Ishikawa (cell line): Measurements from ENCODE around the gene IDH3A.

Source experiments
- EP300 ChIP-seq: IDR thresholded peaks from 2 replicates; pipeline ENCODE4 v1.6.1; 2012; ENCODE audit warnings: borderline replicate concordance
- MAX ChIP-seq: IDR thresholded peaks from 2 replicates; pipeline ENCODE4 v1.6.1; 2012
- REST ChIP-seq: IDR thresholded peaks from 2 replicates; pipeline ENCODE4 v1.6.1; 2012; ENCODE audit warnings: low read depth, mild to moderate bottlenecking
- ZBTB7A ChIP-seq: IDR thresholded peaks from 2 replicates; pipeline ENCODE4 v1.6.1; 2012; ENCODE audit warnings: low read depth

- TF ChIP-seq MAX = no peak
- no peak for TF ChIP-seq REST
- no peak for TF ChIP-seq ZBTB7A
- TF ChIP-seq EP300 = no peak
These were observed 47.6 kb upstream of the IDH3A start for GRCh38 chr15:78101423-78102105.
